Measurements from ENCODE around the gene LRIF1.

DNA sequence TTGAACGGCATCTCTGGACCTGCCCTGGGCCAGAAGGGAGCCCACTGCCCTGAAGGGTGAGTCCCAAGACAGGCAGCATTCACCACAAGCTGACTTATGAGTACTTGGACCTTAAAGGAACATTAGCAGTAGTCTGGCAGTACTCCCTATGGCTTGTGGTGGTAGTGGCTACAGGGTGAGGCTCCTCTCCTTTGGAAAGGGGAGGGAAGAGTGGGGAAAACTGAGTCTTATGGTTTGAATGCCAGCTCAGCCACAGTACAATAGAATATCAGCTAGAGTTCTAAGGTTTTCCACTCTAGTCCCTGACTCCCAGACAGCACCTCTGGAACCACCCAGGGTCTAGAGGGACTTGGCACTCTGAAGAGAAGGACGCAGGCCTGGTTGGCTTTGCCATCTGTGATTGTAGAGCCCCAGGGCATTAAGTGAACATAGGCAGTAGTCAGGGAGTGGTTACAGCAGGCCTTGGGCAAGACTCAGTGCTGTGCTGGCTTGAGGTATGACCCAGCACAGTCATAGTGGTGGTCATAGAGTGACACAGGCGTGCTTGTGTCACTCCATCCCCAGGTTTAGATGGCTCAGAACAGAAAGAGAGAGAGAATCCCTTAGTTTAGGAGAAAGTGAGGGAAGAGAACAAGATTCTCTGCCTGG, 59.7 kb downstream of the LRIF1 start:
- TF ChIP-seq, protein P1, sequence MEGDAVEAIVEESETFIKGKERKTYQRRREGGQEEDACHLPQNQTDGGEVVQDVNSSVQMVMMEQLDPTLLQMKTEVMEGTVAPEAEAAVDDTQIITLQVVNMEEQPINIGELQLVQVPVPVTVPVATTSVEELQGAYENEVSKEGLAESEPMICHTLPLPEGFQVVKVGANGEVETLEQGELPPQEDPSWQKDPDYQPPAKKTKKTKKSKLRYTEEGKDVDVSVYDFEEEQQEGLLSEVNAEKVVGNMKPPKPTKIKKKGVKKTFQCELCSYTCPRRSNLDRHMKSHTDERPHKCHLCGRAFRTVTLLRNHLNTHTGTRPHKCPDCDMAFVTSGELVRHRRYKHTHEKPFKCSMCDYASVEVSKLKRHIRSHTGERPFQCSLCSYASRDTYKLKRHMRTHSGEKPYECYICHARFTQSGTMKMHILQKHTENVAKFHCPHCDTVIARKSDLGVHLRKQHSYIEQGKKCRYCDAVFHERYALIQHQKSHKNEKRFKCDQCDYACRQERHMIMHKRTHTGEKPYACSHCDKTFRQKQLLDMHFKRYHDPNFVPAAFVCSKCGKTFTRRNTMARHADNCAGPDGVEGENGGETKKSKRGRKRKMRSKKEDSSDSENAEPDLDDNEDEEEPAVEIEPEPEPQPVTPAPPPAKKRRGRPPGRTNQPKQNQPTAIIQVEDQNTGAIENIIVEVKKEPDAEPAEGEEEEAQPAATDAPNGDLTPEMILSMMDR (IDR thresholded peaks at IDR 0.05; ENCODE audit: insufficient read depth, low read length), result no peak
- TF ChIP-seq POLR2AphosphoS5 (IDR thresholded peaks at IDR 0.05; ENCODE audit: low read depth) (no peak), GABPA (IDR thresholded peaks at IDR 0.05; ENCODE audit: low read depth) (no peak), SPI1 (IDR thresholded peaks at IDR 0.05; ENCODE audit: borderline replicate concordance, low read depth) (no peak)
- TF ChIP-seq, protein P2, sequence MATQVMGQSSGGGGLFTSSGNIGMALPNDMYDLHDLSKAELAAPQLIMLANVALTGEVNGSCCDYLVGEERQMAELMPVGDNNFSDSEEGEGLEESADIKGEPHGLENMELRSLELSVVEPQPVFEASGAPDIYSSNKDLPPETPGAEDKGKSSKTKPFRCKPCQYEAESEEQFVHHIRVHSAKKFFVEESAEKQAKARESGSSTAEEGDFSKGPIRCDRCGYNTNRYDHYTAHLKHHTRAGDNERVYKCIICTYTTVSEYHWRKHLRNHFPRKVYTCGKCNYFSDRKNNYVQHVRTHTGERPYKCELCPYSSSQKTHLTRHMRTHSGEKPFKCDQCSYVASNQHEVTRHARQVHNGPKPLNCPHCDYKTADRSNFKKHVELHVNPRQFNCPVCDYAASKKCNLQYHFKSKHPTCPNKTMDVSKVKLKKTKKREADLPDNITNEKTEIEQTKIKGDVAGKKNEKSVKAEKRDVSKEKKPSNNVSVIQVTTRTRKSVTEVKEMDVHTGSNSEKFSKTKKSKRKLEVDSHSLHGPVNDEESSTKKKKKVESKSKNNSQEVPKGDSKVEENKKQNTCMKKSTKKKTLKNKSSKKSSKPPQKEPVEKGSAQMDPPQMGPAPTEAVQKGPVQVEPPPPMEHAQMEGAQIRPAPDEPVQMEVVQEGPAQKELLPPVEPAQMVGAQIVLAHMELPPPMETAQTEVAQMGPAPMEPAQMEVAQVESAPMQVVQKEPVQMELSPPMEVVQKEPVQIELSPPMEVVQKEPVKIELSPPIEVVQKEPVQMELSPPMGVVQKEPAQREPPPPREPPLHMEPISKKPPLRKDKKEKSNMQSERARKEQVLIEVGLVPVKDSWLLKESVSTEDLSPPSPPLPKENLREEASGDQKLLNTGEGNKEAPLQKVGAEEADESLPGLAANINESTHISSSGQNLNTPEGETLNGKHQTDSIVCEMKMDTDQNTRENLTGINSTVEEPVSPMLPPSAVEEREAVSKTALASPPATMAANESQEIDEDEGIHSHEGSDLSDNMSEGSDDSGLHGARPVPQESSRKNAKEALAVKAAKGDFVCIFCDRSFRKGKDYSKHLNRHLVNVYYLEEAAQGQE (IDR thresholded peaks at IDR 0.05; ENCODE audit: insufficient replicate concordance, low read depth), result no peak
